Stimulated activated CD4-positive, alpha-beta T cell treated with anti-CD3 and anti-CD28 coated beads, TNF-alpha, amount 100 ng/mL, for 24 hours (primary cell): ENCODE results near the gene PDE8B.

Experiments
- DNase-seq, 3 experiments: peaks; one replicate each; pipeline ENCODE4 v3.0.0-alpha.2; 2020; ENCODE audit warnings: low read depth in 3 of 3

PDE8B gene

DNA sequence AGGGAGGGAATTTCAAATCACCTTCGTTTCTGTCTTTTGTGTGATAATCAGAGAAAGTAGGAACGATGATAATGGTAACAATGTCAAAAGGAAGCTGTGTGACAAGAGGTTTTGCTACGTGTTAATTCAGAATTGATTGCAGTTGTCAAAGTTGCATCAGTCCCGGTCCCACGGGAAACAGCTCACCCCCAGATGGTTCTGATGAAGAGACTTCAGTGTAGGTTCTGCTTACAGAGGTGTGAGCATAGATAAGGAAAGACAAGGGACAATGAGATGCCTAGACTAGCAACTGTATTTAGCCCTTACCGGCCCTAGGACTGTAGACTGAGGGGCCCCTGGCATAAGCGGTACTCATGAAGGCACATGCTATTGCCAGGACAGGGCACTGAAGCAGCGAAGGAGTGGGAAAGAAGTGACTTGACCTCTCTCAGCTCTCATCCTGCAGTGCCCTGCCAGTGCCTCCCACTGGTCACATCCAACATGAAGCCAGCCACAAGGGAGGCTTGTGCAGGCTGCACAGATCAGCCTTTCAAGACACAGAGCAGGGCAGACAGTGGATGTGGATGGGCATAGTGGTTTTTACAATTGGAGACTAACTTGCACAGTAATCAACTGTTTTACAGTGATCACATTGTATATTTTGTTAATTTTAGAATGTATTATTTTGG is 21.1 kb downstream of the PDE8B start:
- no peak for DNase-seq

- DNase-seq, result no peak
Measured at GRCh38 chr5:77232574-77233358, 22.3 kb downstream of the PDE8B start.

DNA sequence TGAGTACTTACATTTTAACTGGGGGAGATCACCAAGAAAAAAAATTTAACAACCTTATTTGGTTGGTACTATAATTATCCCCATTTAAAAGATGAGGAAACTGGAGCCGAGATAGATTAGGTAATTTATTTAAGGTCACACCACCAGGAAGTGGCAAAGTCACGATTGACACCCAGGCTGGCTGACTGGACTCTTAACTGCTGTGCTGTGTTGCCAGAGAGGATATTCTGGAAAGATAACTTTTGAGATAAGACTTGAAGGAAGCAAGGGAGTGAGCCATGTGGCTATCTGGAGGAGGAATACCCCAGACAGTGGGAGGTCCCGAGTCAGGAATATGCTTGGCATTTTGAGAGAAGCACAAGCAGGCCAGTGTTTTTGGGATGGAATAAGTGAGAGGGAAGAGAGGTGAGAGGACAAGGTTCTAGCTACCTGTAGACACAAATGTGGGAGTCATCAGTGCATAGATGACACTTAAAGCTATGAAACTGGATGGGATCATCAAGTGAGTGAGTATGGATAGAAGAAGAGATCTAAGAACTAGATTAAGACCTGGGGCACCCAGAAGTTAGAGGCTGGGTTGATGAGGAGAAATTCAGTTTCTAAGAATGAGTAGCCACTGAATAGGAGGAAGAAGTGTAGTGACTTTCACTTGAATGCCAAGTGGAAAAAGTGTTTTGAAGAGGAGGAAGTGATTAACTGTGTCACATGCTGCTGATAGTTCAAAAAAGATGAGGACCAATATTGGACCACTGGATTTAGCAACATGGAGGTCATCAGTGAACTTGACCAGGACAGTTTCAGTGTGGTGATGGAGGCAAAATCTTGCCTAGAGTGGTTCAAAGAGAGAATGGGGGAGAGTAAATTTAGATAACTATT is 25.6 kb downstream of the PDE8B start:
- no peak for DNase-seq

GRCh38 chr5:77239126-77239741 is 28.8 kb downstream of the PDE8B start:
- no peak for DNase-seq

DNA sequence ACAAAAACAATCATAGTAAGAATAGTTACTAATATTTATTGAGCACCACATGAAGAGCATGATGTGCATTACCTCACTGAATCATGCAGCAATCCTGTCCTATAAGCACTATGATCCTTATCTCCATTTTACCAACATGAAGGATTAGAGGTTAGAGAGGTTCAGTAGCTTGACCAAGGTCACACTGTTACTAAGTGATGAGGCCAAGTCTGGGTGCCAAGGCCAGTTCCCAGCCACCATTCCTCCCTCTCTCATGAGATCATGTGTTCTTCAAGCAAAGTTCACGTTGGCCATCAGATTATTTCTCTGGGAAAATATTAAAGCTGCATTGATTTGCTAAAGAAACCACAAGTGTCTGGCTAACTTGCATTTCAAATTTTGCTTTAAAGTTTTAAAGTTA is 31.0 kb downstream of the PDE8B start:
- DNase-seq, result no peak

- DNase-seq, result no peak
Measured at GRCh38 chr5:77249475-77249874, 39.0 kb downstream of the PDE8B start.

DNA sequence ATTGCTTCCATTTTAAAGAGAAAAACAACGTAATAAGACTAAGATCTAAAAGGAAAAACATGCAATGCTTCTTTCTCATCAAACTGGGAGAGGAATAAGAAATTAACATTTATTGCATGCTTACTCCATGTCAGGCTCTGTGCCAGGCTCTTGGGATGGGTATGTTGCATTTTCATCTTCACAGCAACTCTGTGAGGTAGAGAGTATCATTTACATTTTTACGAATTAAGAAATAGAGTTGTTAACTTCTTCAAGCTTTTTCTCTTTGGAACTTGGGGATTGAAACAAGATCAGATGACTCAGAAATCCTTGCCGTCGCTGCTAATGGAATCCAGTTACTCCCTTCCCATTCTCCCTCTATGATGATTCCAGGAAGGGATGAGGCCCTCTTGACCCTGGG is 39.5 kb downstream of the PDE8B start:
- no peak for DNase-seq

- no peak for DNase-seq
Measured at GRCh38 chr5:77251921-77252320, 41.4 kb downstream of the PDE8B start.

DNA sequence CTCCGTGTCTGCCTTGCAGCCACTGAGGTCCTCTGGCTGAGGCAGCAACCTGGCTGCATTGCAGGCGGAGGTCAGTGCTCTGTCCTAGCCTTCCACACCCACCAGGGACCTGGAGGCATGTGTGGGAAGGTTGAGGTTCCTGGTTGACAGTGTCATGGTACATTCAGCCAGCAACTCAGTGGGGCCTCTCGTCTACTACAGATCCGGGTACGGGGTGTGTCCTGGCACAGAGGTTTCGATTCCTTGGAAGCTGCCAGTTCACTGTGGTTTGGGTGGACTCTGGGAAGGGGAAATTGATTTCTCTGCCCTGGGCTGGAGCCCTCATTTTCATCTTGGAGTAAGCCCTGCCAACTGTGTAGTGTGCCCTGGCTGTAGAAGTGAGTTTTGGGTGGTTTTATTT is 45.1 kb downstream of the PDE8B start:
- DNase-seq, result no peak

DNA sequence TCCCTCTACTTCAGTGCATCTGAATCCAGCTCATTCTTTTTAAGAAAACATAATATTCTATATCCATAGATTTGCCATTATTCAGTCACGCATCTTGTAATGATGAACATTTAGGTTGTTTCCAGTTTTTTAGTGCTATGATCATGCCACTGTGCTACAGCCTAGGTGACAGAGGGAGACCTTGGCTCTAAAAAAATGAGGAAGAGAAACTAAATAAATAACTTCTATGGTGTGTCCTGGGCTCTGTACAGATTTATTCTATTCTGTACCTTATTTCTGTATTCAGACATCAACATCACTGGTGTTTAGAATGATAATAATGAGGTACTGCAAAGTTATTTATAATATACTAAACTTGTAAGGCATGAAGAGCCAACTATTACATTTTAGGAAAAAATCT is 45.9 kb downstream of the PDE8B start:
- DNase-seq, result no peak

- DNase-seq, result no peak
Measured at GRCh38 chr5:77258652-77259051, 48.2 kb downstream of the PDE8B start.

DNA sequence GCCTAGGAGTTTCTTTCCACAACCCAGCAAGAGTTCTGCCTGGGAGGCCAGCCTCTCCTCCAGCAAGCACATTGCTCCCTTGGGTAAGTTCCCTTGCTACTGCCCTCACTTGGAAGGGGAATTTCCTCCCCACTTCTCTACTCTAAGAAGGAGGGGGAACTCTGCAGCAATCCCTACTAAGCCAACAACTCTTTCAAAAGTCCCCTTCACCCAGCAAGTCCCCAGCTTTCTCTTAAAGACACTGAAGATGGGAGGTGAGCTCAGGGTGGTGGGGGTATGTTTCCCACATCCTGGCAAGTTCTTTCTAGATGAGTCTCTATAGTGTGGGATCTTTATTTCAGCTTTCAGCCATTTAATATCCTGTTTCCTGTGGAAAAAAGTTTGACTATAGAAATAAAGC is 49.0 kb downstream of the PDE8B start:
- no peak for DNase-seq

- DNase-seq, result no peak
Measured at GRCh38 chr5:77262697-77263096, 52.2 kb downstream of the PDE8B start.

DNA sequence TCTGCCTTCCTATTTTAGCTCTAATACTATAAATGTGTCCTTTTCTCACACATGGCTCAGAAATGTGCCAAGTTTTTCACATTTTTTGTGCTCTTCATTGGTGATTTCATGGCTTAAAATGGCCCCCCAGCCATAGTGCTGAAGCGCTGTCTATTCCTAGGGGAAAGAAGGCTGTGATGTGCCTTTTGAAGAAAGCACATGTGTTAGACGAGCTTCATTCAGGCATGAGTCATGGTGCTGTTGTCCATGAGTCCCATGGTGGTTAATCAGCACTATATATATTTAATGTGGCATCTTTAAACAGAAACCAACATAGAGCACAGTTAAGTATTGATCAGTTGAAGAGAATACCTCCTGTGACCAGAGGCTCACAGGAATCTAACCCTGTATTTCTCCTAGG is 55.8 kb downstream of the PDE8B start:
- no peak for DNase-seq

DNA sequence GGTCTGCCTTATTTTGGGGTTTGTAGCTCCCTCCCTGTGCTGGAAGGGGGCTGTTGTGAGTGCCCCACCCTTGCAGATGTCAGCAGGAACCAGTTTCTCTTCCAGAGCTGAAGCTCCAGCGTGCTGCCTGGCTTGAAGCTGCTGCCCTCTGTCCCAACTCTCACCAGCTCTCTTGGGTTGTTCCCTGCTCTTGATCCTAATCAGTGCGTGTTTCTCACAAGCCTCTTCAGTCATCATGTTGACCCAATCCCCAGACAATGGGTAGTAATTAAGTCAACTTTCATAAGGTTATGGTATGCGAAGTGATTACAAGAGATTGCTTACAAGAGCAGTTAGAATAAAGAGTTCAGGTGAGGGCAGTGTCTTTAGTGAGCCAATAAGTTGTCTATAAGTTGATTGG is 57.0 kb downstream of the PDE8B start:
- no peak for DNase-seq

- no peak for DNase-seq
Measured at GRCh38 chr5:77272206-77272605, 61.7 kb downstream of the PDE8B start.

GRCh38 chr5:77277759-77278158 is 67.3 kb downstream of the PDE8B start:
- DNase-seq, result no peak

- DNase-seq, result no peak
Measured at GRCh38 chr5:77280036-77280435, 69.6 kb downstream of the PDE8B start.

GRCh38 chr5:77281969-77282336 is 71.5 kb downstream of the PDE8B start:
- no peak for DNase-seq

DNA sequence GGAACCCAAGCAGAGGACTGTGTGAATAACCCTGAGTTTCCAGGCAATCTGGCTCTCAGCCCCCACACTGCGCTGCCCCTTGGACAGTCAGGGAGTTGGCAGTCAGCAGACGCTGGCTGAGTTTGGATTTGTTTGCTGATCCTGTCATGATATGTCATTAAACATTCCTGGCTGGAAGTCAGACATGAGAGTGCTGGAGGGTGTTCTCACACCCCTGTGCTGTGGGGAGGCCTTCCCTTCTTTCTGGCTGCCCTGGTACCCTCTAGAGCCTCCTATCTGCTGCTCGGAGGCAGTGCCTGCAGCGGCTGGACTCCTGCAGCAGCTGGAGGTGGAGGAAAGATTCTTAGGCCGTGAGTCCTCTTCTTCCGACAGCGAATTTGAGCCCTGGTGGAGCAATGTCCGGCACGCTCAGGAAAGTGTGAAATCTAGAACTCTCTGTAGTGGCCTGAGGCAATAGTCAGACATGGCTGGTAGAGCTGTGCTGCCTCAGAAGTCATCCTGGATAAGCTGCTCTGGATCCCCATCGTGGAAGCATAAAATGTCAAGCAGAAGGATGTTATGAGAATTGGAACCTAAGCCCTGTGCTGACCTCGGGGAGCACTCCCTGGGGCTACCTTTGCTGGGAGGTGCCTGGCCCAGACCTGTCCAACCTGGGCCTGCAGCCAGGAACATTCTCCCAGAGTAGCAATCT is 72.0 kb downstream of the PDE8B start:
- DNase-seq, result no peak

- no peak for DNase-seq
Measured at GRCh38 chr5:77285251-77285841, 74.9 kb downstream of the PDE8B start.
